HG02938 (cell line): Measurements from ENCODE around the gene ABCA12.
"Not testable (repeated sequence)": the region's sequence is repeated elsewhere in the genome, so short reads cannot be mapped to it uniquely, and the experiment has no call there.

Source experiments
- ATAC-seq: cut with Tn5 transposase; IDR thresholded peaks from one replicate; pipeline ENCODE4 v1.9.1; 2021; ENCODE audit warnings: mild to moderate bottlenecking, moderate library complexity; ENCODE audit not compliant: unreplicated experiment

The ABCA12 gene, protein sequence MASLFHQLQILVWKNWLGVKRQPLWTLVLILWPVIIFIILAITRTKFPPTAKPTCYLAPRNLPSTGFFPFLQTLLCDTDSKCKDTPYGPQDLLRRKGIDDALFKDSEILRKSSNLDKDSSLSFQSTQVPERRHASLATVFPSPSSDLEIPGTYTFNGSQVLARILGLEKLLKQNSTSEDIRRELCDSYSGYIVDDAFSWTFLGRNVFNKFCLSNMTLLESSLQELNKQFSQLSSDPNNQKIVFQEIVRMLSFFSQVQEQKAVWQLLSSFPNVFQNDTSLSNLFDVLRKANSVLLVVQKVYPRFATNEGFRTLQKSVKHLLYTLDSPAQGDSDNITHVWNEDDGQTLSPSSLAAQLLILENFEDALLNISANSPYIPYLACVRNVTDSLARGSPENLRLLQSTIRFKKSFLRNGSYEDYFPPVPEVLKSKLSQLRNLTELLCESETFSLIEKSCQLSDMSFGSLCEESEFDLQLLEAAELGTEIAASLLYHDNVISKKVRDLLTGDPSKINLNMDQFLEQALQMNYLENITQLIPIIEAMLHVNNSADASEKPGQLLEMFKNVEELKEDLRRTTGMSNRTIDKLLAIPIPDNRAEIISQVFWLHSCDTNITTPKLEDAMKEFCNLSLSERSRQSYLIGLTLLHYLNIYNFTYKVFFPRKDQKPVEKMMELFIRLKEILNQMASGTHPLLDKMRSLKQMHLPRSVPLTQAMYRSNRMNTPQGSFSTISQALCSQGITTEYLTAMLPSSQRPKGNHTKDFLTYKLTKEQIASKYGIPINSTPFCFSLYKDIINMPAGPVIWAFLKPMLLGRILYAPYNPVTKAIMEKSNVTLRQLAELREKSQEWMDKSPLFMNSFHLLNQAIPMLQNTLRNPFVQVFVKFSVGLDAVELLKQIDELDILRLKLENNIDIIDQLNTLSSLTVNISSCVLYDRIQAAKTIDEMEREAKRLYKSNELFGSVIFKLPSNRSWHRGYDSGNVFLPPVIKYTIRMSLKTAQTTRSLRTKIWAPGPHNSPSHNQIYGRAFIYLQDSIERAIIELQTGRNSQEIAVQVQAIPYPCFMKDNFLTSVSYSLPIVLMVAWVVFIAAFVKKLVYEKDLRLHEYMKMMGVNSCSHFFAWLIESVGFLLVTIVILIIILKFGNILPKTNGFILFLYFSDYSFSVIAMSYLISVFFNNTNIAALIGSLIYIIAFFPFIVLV (N-terminal part only)

DNA sequence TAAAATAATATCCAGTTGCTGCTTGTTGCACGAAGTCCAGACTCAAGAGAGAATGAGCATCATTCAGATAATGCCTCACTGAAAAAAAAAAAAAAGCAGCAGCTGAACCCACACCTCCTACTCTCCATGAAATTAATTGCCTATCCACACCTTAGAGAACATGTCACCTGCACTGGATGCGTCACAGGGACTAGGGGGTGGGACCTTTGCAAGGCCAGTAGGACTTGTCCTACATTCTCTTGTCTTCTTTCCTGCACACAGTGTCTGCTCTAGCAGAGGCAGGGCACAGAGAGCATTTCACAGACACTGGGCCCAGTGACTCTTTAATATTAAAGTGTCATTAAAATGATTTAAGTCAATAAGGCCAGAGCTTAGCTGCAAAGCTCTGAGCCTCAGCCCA lies at the start of gene ABCA12:
Gene ABCA12, minus strand, starts transcription at position 148 of the 400 bp plus-strand sequence. CDS start 418 bp downstream, outside the sequence.
- ATAC-seq: no peak

DNA sequence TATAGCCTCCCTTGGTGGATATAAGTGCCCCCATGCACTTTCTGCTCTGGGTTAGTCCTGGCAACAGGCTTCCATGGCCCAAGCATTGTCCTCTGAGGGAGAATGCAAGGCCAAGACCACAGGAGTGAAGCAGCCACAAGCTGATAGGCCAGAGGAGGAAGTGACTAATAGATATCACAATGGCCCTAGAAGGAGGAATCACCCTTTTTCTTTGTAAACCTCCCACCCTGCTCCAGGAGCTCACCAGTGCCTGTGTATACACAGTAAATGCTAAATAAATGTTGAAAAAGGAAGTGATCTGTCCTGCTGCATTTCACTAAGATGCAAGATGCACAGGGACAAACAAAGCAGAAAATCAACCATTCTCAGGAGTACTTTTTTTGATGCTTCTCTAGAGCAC lies 49.7 kb upstream of the ABCA12 start:
- no peak for ATAC-seq

DNA sequence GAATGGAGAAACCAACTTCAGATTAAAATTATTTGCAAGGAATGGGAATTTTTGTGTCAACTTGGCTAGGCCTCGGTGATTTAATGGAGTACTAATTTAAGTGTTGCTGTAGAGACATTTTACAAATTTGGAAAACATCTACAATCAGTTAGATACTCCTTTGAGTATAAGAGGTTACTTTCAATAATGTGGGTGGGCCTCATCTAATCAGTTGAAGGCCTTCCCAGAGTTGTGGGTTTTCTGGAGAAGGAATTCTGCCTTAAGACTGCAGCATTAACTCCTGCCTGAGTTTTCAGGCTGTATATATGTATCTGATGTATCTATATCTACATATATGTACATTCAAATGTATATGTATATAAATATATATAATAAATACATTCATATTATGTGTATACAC lies 47.6 kb upstream of the ABCA12 start:
- no peak for ATAC-seq

DNA sequence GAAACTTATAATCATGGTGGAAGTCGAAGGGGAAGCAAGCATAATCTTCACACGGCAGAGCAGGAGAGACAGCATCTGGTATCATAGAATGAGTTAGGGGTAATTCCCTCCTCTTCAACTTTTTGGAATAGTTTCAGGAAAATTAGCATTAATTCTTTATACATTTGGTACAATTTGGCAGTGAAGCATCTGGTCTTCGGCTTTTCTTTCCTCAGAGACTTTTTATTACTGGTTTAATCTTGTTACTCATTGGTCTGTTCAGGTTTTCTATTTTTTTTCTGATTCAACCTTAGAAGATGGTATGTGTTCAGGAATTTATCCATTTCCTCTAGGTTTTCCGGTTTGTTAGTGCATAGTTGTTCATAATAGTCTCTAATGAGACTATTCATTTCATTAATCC lies 39.7 kb upstream of the ABCA12 start:
- ATAC-seq: no peak

DNA sequence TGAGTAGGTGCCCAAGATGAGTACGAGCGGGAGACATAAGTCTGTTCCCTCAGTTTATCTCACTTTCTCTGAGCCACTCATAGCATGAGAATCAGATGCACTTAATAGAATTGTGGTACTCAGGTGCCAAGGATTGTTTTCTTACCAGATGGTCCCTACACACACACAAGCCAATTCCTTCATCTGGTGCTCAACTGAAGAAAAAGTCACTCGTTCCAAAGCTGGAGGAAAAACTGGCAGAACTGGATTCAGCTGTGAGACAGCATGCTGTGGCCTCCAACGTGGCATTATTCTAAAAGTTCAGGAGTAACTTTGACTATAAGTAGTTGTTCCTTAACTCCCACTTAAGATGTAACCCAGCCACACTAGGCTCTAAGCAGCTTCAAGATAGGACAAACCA lies 33.4 kb upstream of the ABCA12 start:
- ATAC-seq: no peak

DNA sequence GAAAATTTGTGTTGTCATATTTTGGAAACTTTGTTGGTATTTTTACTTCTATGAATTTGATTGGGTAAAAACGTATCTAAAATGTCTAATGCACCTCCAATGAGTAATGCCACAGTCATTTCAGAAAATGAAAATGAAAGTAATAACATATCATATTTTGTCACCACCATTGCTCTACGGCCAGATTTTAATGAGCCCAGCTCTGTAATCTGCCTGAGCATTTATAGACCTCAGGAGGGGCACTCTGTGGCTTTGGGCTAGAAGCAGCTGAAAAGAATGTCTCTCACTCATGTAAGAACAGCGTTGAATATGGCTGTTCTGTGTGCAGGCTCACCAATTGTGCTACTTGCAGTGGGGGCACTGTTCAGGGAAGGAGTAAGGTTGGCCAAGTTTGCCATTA lies 32.7 kb upstream of the ABCA12 start:
- peak; percentile 84 for ATAC-seq

DNA sequence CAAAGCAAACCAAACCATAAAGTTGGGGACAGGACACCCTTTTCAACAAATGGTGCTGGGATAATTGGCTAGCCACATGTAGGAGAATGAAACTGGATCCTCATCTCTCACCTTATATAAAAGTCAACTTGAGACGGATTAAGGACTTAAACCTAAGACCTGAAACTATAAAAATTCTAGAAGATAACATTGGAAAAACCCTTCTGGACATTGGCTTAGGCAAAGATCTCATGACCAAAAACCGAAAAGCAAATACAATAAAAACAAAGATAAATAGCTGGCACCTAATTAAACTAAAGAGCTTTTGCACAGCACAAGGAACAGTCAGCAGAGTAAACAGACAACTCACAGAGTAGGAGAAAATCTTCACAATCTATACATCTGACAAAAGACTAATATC lies 28.1 kb upstream of the ABCA12 start:
- not testable (repeated sequence) for ATAC-seq

DNA sequence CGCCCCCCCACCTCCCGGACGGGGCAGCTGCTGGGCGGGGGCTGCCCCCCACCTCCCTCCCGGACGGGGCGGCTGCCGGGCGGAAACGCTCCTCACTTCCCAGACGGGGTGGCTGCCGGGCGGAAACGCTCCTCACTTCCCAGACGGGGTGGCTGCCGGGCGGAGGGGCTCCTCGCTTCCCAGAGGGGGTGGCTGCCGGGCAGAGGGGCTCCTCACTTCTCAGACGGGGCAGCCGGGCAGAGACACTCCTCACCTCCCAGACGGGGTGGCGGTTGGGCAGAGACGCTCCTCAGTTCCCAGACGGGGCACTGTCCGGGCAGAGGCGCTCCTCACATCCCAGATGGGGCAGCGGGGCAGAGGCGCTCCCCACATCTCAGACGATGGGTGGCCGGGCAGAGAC lies 24.9 kb upstream of the ABCA12 start:
- not testable (repeated sequence) for ATAC-seq

DNA sequence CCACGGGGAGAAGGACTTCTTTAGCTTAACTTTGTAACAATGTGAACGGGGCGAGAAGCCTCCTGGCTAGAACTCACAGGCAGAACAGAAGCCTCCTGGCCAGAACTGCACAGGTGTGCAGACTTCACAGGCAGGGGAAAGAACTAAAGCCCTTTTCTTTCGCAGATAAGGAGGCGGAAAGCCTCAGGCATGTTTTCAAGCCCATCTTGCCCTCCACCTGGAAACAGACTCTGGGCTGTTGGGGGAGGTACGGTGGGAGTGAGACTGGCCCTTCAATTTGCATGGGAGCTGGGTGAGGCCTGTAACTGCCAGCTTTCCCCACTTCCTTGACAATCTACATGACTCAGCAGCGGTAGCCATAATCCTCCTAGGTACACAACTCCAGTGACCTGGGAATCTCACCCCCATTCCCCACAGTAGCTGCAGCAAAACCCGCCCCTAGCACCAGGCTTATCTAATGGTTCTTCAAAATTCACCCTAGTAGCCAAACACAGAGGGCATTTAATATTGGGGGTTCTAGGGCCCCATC lies 22.9 kb upstream of the ABCA12 start:
- no peak for ATAC-seq

DNA sequence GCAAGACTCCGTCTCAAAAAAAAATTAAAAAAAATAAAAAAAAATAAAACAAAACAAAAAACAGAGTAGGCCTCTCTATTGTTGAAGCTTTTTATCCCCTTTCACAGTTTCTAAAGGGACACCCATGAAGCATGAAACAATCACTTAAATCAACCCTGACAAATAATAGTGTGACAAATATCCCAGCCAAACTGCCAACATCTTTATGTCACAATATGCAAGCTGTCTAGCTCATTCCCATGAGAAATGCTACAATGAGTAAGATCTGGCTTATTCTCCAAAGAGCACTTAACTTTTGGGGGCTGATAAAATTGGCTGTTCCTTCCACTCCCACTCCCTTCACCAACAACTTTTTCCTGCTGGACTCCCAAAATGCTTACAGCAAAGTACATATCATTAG lies 21.7 kb upstream of the ABCA12 start:
- no peak for ATAC-seq

DNA sequence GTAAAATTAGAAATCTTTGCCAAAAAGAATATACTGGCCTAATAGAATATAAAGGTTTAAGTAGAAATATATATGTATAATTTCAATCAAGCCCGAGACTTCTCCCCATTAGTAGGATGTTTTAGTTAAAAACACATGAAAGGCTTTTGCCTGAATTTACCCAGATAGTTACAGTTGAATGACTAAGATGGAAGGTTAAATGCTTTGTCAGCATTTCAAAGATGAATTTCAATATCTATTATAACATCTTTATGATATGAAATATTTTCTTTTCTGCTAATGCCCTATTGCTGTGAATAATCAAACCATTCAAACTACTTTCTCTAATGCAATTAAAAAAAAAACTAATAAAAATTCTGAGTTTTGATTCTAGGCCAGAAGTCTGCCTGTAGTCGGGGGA lies 18.0 kb upstream of the ABCA12 start:
- ATAC-seq: no peak

DNA sequence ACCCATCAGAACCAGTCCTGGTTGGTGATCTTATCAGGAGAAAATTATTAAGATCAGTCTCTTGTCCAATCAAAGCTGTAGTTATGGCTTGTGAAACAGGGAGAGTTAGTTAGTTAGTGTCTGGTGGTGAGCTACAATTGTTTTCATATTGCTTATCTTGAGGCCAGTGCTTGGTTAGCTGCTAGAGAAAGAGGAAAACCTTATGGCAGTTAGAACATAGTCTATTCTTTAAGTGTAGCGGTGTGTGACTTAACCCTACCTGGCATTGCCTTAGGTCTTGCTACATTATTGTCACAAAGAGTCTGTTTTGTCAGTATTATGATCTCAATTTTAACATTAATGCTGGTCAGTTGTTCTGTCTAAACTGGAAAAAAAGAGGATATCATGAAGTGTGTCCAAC lies 11.5 kb upstream of the ABCA12 start:
- ATAC-seq: no peak

DNA sequence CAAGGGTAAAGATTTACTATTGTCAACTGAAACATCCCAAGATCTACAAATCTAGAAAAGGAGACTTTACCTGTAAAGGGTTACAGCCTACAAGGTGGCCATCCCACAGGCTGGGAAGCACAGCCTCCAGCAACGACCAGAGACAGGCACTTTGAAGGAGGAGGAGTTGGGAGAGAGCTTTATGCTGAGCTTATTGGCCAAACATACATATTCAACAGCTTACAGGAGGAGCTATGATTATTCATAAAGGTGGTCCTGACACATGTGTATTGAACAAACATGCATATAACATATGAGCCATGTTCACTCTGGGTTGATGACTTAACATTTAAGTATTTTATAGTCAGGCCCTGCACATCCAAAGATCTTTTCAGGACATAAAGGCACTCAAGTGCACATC lies 11.1 kb upstream of the ABCA12 start:
- ATAC-seq: no peak

DNA sequence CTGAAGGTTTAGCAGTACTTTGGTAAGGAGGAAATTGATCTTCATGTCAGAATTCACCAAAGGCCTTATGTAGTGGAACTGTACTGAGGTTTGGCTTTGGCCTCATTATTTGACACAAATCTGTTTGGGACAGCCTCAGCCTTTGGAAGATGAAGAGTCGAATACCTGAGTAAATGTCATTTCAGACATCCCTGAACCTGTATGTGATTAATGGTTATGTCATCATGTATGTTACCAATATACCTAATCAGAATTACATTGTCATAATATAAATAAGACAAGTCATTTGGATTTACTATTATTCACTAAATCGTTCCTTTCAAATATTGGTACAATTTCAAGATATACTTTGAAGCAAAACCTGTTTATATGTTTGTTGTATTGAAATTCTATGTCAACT lies 10.6 kb upstream of the ABCA12 start:
- no peak for ATAC-seq

DNA sequence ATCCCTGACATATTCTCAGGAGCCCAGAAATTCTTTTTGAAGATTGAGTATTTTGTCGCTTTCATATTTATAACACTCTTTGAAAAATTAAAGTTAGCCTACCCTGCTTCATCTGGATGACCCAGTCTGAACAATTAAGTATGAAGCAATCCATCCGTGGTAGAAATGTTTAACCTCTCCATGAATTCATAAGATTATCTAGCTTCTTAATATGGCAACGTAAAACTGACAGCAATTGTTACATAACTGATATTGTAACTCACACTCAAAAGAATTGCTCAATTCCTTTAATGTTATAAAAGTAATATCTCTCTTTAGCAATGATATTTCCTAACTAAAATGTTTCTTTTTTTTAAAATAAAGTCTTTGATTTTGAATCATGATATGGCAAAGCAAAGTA lies 7.2 kb upstream of the ABCA12 start:
- no peak for ATAC-seq

DNA sequence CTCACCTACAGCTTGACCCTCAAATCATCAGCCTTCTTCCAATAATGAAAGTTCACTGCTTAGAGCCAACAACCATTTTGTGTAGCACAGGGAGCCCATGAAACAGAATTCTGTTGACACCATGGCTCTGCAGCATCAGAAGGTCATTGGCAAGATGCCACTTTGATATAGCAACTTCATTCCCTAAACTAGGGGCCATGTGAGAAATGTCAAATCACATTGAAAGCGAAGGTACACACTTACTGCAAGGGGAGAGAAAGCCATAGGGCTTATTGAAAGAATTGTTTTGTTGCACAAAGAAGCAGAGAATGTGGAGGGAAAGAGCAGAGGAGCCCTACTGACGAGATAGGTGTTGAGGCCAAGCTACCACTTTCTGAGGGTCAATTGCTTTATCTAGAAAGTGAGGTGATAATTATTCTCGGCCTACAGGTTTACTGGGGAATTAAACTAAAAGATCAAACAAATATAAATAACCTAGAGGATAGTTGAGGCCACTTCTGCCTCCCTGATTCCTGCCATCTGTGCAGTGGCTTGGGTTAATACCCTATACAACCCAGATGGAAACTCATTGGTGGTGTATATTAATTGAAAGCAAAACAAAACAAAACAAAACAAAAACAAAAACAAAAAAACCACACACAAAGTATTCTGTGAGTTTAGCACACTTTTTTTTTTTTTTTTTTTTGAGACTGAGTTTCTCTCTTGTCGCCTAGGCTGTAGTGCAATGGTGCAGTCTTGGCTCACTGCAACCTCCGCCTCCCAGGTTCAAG lies 5.9 kb upstream of the ABCA12 start:
- no peak for ATAC-seq

DNA sequence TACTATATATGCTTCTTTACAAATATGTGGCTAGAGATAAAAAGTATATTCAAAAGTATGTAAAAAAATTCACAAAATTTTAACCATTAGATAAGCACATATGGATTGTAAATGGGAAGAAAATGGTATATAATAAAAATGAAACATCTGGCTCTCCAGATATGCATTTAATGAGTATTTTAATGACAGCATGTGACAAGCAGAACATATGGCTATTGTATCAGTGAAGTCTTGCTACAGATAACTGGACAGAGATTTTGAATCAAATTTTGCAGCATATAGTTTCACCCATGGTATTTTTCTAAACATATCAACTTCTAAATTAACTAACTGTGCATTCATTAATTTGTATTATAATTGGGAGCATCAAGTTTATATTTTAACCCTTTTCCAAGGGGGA lies 5.0 kb upstream of the ABCA12 start:
- no peak for ATAC-seq

DNA sequence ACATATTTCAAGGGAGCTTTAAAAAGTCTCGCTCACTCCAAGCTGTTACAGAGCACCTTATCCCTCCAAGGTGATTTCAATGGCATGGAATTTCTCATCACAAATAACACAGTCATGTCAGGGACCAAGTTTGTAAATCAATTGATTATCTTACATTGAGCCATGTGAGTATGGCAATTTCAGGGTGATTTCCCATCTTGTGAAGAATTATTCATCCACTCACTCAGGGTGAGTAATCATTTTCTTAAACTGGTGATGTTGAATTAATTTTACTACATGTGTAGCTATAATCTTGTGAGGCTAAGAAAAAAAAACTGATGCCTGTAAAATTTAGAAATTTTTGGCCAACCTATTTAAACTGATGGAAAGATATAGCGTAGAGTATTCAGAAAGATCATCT lies 3.3 kb upstream of the ABCA12 start:
- no peak for ATAC-seq

DNA sequence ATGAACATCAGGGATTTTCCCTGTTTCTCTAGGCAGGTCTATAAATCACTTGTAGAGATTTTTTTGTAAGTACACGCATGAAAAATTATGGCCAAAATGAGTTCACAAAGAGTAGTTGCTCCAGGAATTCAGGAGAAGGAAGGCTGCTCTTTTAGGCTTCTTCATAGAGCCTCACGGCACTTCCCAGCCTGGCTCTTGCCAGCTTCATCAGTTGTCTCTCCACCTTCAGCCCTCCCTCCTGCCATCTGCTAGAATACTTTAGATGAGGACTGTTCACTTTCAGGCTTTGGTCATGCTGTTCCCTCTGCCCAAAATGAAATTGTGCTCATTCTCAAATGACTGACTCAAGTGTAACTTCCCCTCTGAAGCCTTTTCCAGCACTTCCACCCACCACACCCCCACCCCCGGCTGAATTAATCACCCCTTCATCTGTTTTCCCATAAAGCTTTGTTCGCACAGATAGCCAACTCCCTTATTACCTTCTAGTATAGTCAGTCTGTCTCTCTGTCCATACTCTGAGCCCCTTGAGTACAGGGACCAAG lies 1.8 kb upstream of the ABCA12 start:
- ATAC-seq: no peak

DNA sequence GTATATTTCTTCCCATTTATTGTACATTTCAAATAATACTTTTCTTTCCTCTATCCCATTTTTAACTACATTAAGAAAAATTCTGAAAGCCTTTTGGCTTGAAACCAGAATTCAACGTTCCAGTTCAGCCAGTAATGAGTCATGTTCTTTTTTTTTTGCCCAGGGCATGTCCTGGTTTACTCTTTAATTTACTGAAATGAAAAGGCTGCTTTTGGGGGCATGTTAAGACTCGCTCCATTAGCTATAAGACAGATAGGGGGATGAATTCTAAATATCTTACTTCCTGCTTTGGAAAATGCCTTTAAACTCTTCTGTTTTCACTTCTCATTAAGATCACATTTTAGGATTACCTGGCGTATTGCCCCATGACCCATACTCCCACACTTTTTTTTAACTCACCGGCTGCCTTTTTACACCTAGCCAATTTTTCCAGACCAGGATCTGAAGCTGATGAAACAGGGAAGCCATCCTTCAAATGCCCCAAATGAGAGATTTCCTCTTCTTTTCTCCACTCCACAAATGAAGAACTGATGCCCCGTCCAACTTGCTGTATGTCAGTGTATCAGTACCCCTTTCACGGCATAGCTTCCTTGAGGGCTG lies 585 bp downstream of the ABCA12 start:
- ATAC-seq: no peak
